ENCODE results near the gene PRKCI.

PRKCI gene

GRCh38 chr3:170353485-170353884 lies 131.3 kb downstream of the PRKCI start:
- Mint-ChIP-seq H3K36me3 (ENCODE audit: low read depth) (peaks cover 13% of the 10 kb centered on the region), H3K9me3 (no peaks in the 10 kb centered on the region), H3K4me3 (no peak overlapping the region), H3K27ac (peak overlapping the region; percentile 63), H3K4me1 (ENCODE audit: low read depth) (peaks cover 43% of the 10 kb centered on the region), H3K27me3 (peaks cover 1% of the 10 kb centered on the region)
- intact Hi-C loops (cut with micrococcal nuclease) = no loop called here

GRCh38 chr3:170354760-170355159 lies 132.5 kb downstream of the PRKCI start:
- Mint-ChIP-seq H3K4me1 (ENCODE audit: low read depth) (peaks cover 44% of the 10 kb centered on the region), H3K27ac (no peak overlapping the region), H3K27me3 (peaks cover 1% of the 10 kb centered on the region), H3K9me3 (no peaks in the 10 kb centered on the region), H3K4me3 (no peak overlapping the region), H3K36me3 (ENCODE audit: low read depth) (peaks cover 19% of the 10 kb centered on the region)
- intact Hi-C loops (cut with micrococcal nuclease) = loop anchor here (5.0 kb wide), 1 partner anchor 582 kb away; the partner anchor contains the start of gene MYNN
